HepG2 (cell line): ENCODE results near the gene CUL4A. TPM values are rescaled to one million over a fixed set of nuclear protein-coding genes. Genes with fewer than 3 reads are reported as not detected.

ENCODE experiments used
- CEBPG ChIP-seq: IDR thresholded peaks from 2 replicates; pipeline ENCODE4 v1.6.1; 2016
- DMTF1 ChIP-seq: sonication (generic); formaldehyde crosslinking; IDR thresholded peaks from 2 replicates; pipeline ENCODE4 v1.4.0; 2020; ENCODE audit warnings: mild to moderate bottlenecking, missing genetic modification reagents
- MEF2D ChIP-seq: sonication (generic); formaldehyde crosslinking; IDR thresholded peaks from 2 replicates; pipeline ENCODE4 v1.5.1; 2020; ENCODE audit warnings: mild to moderate bottlenecking, missing genetic modification reagents
- NFRKB ChIP-seq: fragments of 450-650 bp; IDR thresholded peaks from 2 replicates; pipeline ENCODE4 v1.6.1; 2017
- RERE ChIP-seq: IDR thresholded peaks from 2 replicates; pipeline ENCODE4 v1.6.1; 2016; ENCODE audit warnings: low read depth, missing genetic modification reagents, missing compliant biosample characterization
- ZNF274 ChIP-seq: sonication (generic); formaldehyde crosslinking; IDR thresholded peaks from 2 replicates; pipeline ENCODE4 v1.5.1; 2020; ENCODE audit warnings: mild to moderate bottlenecking, missing genetic modification reagents
- ZNF484 ChIP-seq: sonication (generic); formaldehyde crosslinking; IDR thresholded peaks from 2 replicates; pipeline ENCODE4 v1.5.1; 2020; ENCODE audit warnings: mild to moderate bottlenecking, low read depth, missing genetic modification reagents, borderline replicate concordance
- polyA plus RNA-seq, 8 experiments: library from polyadenylated mRNA; depleted of rRNA in 3 of 8; stranded (reverse) in 7 of 8; unstranded in 1 of 8; fragments of >200 nt; fragmentation: Illumina TruSeq in 4 of 8; extraction: Trizol in 4 of 8; gene quantifications; 2 replicates each; pipeline versions ENCODE4 v1.2.1 to v1.2.3, GENCODE V29; 2011 to 2016; ENCODE audit warnings: low read depth in 4 of 8, missing spikeins in 1 of 8, mixed read lengths in 1 of 8; ENCODE audit not compliant: insufficient read depth in 1 of 8
- total RNA-seq, 5 experiments: library from RNA; depleted of rRNA; stranded (reverse); fragments of >200 nt; fragmentation: Illumina TruSeq; extraction: Trizol; gene quantifications; 2 replicates each; pipeline ENCODE4 v1.2.3, GENCODE V29; 2016; ENCODE audit warnings: low read depth in 1 of 5

CUL4A gene
- total and polyA plus RNA-seq, 2 of the 13 experiments (the other 11 are each of a cell fraction or from before 2014, with no cell fraction given) = 51.2 to 75.3 TPM

- TF ChIP-seq DMTF1 = no peak
- no peak for TF ChIP-seq RERE (CRISPR knock-in tag)
- no peak for TF ChIP-seq NFRKB
- TF ChIP-seq CEBPG (CRISPR knock-in tag) = no peak
- no peak for TF ChIP-seq ZNF274
- TF ChIP-seq MEF2D (CRISPR knock-in tag) = no peak
- TF ChIP-seq ZNF484 (CRISPR knock-in tag) = no peak
These were observed 64.6 kb downstream of the CUL4A start (continued) for GRCh38 chr13:113273851-113274590.
